ENCODE data around the gene ZCWPW1.

Gene ZCWPW1

GRCh38 chr7:100372256-100372655, 56.2 kb downstream of the ZCWPW1 start:
- no peak overlapping the region for H3K4ac ChIP-seq (ENCODE audit: low read depth, low read length)
- H2BK5ac ChIP-seq (ENCODE audit: low read depth, low read length, poor library complexity), result no peak overlapping the region
- H3K79me2 ChIP-seq (ENCODE audit: control insufficient read depth, insufficient read depth, low read length, poor library complexity), result no peaks in the 10 kb centered on the region
- no peak overlapping the region for H3K23ac ChIP-seq (ENCODE audit: low read length)
- no peaks in the 10 kb centered on the region for H3K9me3 ChIP-seq (ENCODE audit: insufficient read depth, low read depth, low read length)
- H2BK12ac ChIP-seq (ENCODE audit: low read length), result no peak overlapping the region
- no peak overlapping the region for H3K18ac ChIP-seq (ENCODE audit: low read length)
- H3K9ac ChIP-seq (ENCODE audit: low read length), result no peak overlapping the region
- no peak overlapping the region for H3K27ac ChIP-seq (ENCODE audit: low read depth, low read length)
- H2BK120ac ChIP-seq (ENCODE audit: insufficient read depth, low read length, poor library complexity), result no peak overlapping the region
- DNase-seq, result peak; percentile 27 to 37
- no peaks in the 10 kb centered on the region for H3K79me1 ChIP-seq (ENCODE audit: low read length)
- no peaks in the 10 kb centered on the region for H3K27me3 ChIP-seq (ENCODE audit: insufficient read depth, low read length)
- no peak overlapping the region for H4K91ac ChIP-seq (ENCODE audit: low read depth, low read length)
- no peak overlapping the region for H3K4me3 ChIP-seq (ENCODE audit: low read depth, low read length)
- no peak overlapping the region for H3K14ac ChIP-seq (ENCODE audit: low read length)
- no peaks in the 10 kb centered on the region for H3K4me1 ChIP-seq (ENCODE audit: control insufficient read depth in 1 of 2, insufficient read depth in 2 of 2, low read length in 2 of 2)
- H4K8ac ChIP-seq (ENCODE audit: low read depth, low read length), result peak overlapping the region; percentile 49
- H4K12ac ChIP-seq (ENCODE audit: low read depth, low read length), result no peak overlapping the region
- no CpG with 5 or more reads among the region's 8 CpGs for WGBS (ENCODE audit: extremely low coverage, insufficient coverage, insufficient read length)
- no peak overlapping the region for H2AK5ac ChIP-seq (ENCODE audit: low read length)
- no peak overlapping the region for H2AFZ ChIP-seq (ENCODE audit: insufficient read depth, low read length, poor library complexity)
- no peak overlapping the region for H3K4me2 ChIP-seq (ENCODE audit: low read length)
- H3K36me3 ChIP-seq (ENCODE audit: control insufficient read depth in 1 of 2, insufficient read depth in 2 of 2, low read length in 2 of 2), result peaks cover 0 to 4% of the 10 kb centered on the region in 2 experiments

- Histone ChIP-seq H3K4ac (ENCODE audit: low read depth, low read length) (no peak overlapping the region), H3K9ac (ENCODE audit: low read length) (no peak overlapping the region), H3K18ac (ENCODE audit: low read length) (no peak overlapping the region), H2BK5ac (ENCODE audit: low read depth, low read length, poor library complexity) (no peak overlapping the region), H3K9me3 (ENCODE audit: insufficient read depth, low read depth, low read length) (no peaks in the 10 kb centered on the region), H3K27ac (ENCODE audit: low read depth, low read length) (no peak overlapping the region), H3K14ac (ENCODE audit: low read length) (no peak overlapping the region), H2AK5ac (ENCODE audit: low read length) (no peak overlapping the region), H3K27me3 (ENCODE audit: insufficient read depth, low read length) (no peaks in the 10 kb centered on the region), H4K8ac (ENCODE audit: low read depth, low read length) (no peak overlapping the region), H3K4me2 (ENCODE audit: low read length) (no peak overlapping the region), H2BK12ac (ENCODE audit: low read length) (no peak overlapping the region), H4K91ac (ENCODE audit: low read depth, low read length) (no peak overlapping the region), H3K4me3 (ENCODE audit: low read depth, low read length) (no peak overlapping the region), H2AFZ (ENCODE audit: insufficient read depth, low read length, poor library complexity) (no peak overlapping the region), H3K79me1 (ENCODE audit: low read length) (no peaks in the 10 kb centered on the region), H3K79me2 (ENCODE audit: control insufficient read depth, insufficient read depth, low read length, poor library complexity) (no peaks in the 10 kb centered on the region), H3K23ac (ENCODE audit: low read length) (no peak overlapping the region), H3K4me1 (ENCODE audit: control insufficient read depth in 1 of 2, insufficient read depth in 2 of 2, low read length in 2 of 2) (no peaks in the 10 kb centered on the region), H3K36me3 (ENCODE audit: control insufficient read depth in 1 of 2, insufficient read depth in 2 of 2, low read length in 2 of 2) (peaks cover 0 to 8% of the 10 kb centered on the region in 2 experiments), H2BK120ac (ENCODE audit: insufficient read depth, low read length, poor library complexity) (no peak overlapping the region), H4K12ac (ENCODE audit: low read depth, low read length) (no peak overlapping the region)
- DNase-seq, result no peak
- no CpG with 5 or more reads among the region's 7 CpGs for WGBS (ENCODE audit: extremely low coverage, insufficient coverage, insufficient read length)
Measured at GRCh38 chr7:100371561-100372171, 56.8 kb downstream of the ZCWPW1 start.

GRCh38 chr7:100370746-100371145, 57.8 kb downstream of the ZCWPW1 start:
- H2AFZ ChIP-seq (ENCODE audit: insufficient read depth, low read length, poor library complexity), result no peak overlapping the region
- H3K27ac ChIP-seq (ENCODE audit: low read depth, low read length), result no peak overlapping the region
- H3K36me3 ChIP-seq (ENCODE audit: control insufficient read depth in 1 of 2, insufficient read depth in 2 of 2, low read length in 2 of 2), result peaks cover 0 to 8% of the 10 kb centered on the region in 2 experiments
- H4K8ac ChIP-seq (ENCODE audit: low read depth, low read length), result no peak overlapping the region
- H3K27me3 ChIP-seq (ENCODE audit: insufficient read depth, low read length), result no peaks in the 10 kb centered on the region
- no peaks in the 10 kb centered on the region for H3K9me3 ChIP-seq (ENCODE audit: insufficient read depth, low read depth, low read length)
- H2BK12ac ChIP-seq (ENCODE audit: low read length), result no peak overlapping the region
- H3K14ac ChIP-seq (ENCODE audit: low read length), result no peak overlapping the region
- no peak overlapping the region for H3K9ac ChIP-seq (ENCODE audit: low read length)
- no peak overlapping the region for H3K23ac ChIP-seq (ENCODE audit: low read length)
- no peaks in the 10 kb centered on the region for H3K4me1 ChIP-seq (ENCODE audit: control insufficient read depth in 1 of 2, insufficient read depth in 2 of 2, low read length in 2 of 2)
- no peak overlapping the region for H2AK5ac ChIP-seq (ENCODE audit: low read length)
- H2BK5ac ChIP-seq (ENCODE audit: low read depth, low read length, poor library complexity), result no peak overlapping the region
- no CpG with 5 or more reads among the region's 6 CpGs for WGBS (ENCODE audit: extremely low coverage, insufficient coverage, insufficient read length)
- no peaks in the 10 kb centered on the region for H3K79me2 ChIP-seq (ENCODE audit: control insufficient read depth, insufficient read depth, low read length, poor library complexity)
- no peaks in the 10 kb centered on the region for H3K79me1 ChIP-seq (ENCODE audit: low read length)
- no peak overlapping the region for H3K4ac ChIP-seq (ENCODE audit: low read depth, low read length)
- H4K91ac ChIP-seq (ENCODE audit: low read depth, low read length), result no peak overlapping the region
- no peak overlapping the region for H3K4me3 ChIP-seq (ENCODE audit: low read depth, low read length)
- H4K12ac ChIP-seq (ENCODE audit: low read depth, low read length), result no peak overlapping the region
- DNase-seq, result no peak
- H2BK120ac ChIP-seq (ENCODE audit: insufficient read depth, low read length, poor library complexity), result no peak overlapping the region
- no peak overlapping the region for H3K4me2 ChIP-seq (ENCODE audit: low read length)
- H3K18ac ChIP-seq (ENCODE audit: low read length), result no peak overlapping the region

GRCh38 chr7:100370303-100370702, 58.2 kb downstream of the ZCWPW1 start:
- Histone ChIP-seq H3K18ac (ENCODE audit: low read length) (no peak overlapping the region), H2BK12ac (ENCODE audit: low read length) (no peak overlapping the region), H3K27ac (ENCODE audit: low read depth, low read length) (no peak overlapping the region), H3K36me3 (ENCODE audit: control insufficient read depth in 1 of 2, insufficient read depth in 2 of 2, low read length in 2 of 2) (peaks cover 0 to 8% of the 10 kb centered on the region in 2 experiments), H3K9ac (ENCODE audit: low read length) (no peak overlapping the region), H3K27me3 (ENCODE audit: insufficient read depth, low read length) (no peaks in the 10 kb centered on the region), H4K8ac (ENCODE audit: low read depth, low read length) (no peak overlapping the region), H4K12ac (ENCODE audit: low read depth, low read length) (no peak overlapping the region), H2AK5ac (ENCODE audit: low read length) (no peak overlapping the region), H3K79me2 (ENCODE audit: control insufficient read depth, insufficient read depth, low read length, poor library complexity) (no peaks in the 10 kb centered on the region), H2AFZ (ENCODE audit: insufficient read depth, low read length, poor library complexity) (no peak overlapping the region), H2BK5ac (ENCODE audit: low read depth, low read length, poor library complexity) (no peak overlapping the region), H2BK120ac (ENCODE audit: insufficient read depth, low read length, poor library complexity) (no peak overlapping the region), H3K4ac (ENCODE audit: low read depth, low read length) (no peak overlapping the region), H3K4me3 (ENCODE audit: low read depth, low read length) (no peak overlapping the region), H3K9me3 (ENCODE audit: insufficient read depth, low read depth, low read length) (no peaks in the 10 kb centered on the region), H3K14ac (ENCODE audit: low read length) (no peak overlapping the region), H3K23ac (ENCODE audit: low read length) (no peak overlapping the region), H4K91ac (ENCODE audit: low read depth, low read length) (no peak overlapping the region), H3K4me1 (ENCODE audit: control insufficient read depth in 1 of 2, insufficient read depth in 2 of 2, low read length in 2 of 2) (no peaks in the 10 kb centered on the region), H3K4me2 (ENCODE audit: low read length) (no peak overlapping the region), H3K79me1 (ENCODE audit: low read length) (no peaks in the 10 kb centered on the region)
- no peak for DNase-seq
- no CpG with 5 or more reads among the region's 4 CpGs for WGBS (ENCODE audit: extremely low coverage, insufficient coverage, insufficient read length)

Measured in trophoblast cell (in vitro differentiated cells and primary cell).